HL-60/S4 (cell line): ENCODE results near the gene GCHFR.

Experiments used
- in situ Hi-C: fragments of 300-500 bp; cut with MboI; formaldehyde crosslinking; loops from 2 replicates; pipeline ENCODE4 v1.14.3; 2022; ENCODE audit warnings: low sequenced_read_pairs

GCHFR gene

GRCh38 chr15:40754883-40755811 lies 8.7 kb upstream of the GCHFR start, which contains the start of gene RMDN3:
Gene RMDN3, minus strand, starts transcription at chr15:40755254. Its CDS starts 471 bp downstream, at chr15:40754783.
- in situ Hi-C loops, result no loop called here

GRCh38 chr15:40755812-40756208 lies 8.1 kb upstream of the GCHFR start:
- in situ Hi-C loops, result no loop called here

GRCh38 chr15:40756938-40757337 lies 6.9 kb upstream of the GCHFR start:
- in situ Hi-C loops, result no loop called here

- in situ Hi-C loops, result no loop called here
Observed at GRCh38 chr15:40759961-40760360, 3.9 kb upstream of the GCHFR start.

GRCh38 chr15:40762919-40763800 lies 708 bp upstream of the GCHFR start:
- in situ Hi-C loops, result no loop called here

- in situ Hi-C loops, result no loop called here
Observed at GRCh38 chr15:40764629-40765103, 798 bp downstream of the GCHFR start.

- in situ Hi-C loops, result no loop called here
Observed at GRCh38 chr15:40766194-40766815, 2.4 kb downstream of the GCHFR start.

- in situ Hi-C loops, result no loop called here
Observed at GRCh38 chr15:40766906-40767837, 3.3 kb downstream of the GCHFR start.

GRCh38 chr15:40767838-40768500 lies 4.1 kb downstream of the GCHFR start:
- in situ Hi-C loops, result no loop called here

- in situ Hi-C loops, result no loop called here
Observed at GRCh38 chr15:40768521-40769273, 4.8 kb downstream of the GCHFR start.

GRCh38 chr15:40769274-40770146 lies 5.6 kb downstream of the GCHFR start, which contains the start of gene C15orf62:
Gene C15orf62, plus strand, starts transcription at chr15:40769980. Its CDS starts 516 bp downstream, at chr15:40770496.
- in situ Hi-C loops, result no loop called here

GRCh38 chr15:40770147-40770721 lies 6.4 kb downstream of the GCHFR start:
- in situ Hi-C loops, result no loop called here

- in situ Hi-C loops, result no loop called here
Observed at GRCh38 chr15:40771242-40771641, 7.4 kb downstream of the GCHFR start.

GRCh38 chr15:40772014-40772413 lies 8.1 kb downstream of the GCHFR start:
- in situ Hi-C loops, result no loop called here

- in situ Hi-C loops, result no loop called here
Observed at GRCh38 chr15:40773496-40773895, 9.6 kb downstream of the GCHFR start.

- in situ Hi-C loops, result no loop called here
Observed at GRCh38 chr15:40773902-40774301, 10.0 kb downstream of the GCHFR start.

- in situ Hi-C loops, result no loop called here
Observed at GRCh38 chr15:40775007-40775406, 11.1 kb downstream of the GCHFR start.
